NCI-H226 (cell line): ENCODE data around the gene NRF1.
"Not testable (repeated sequence)": the region's sequence is repeated elsewhere in the genome, so short reads cannot be mapped to it uniquely, and the experiment has no call there.

Experiments
- DNase-seq: peaks from one replicate; pipeline ENCODE4 v3.0.0-alpha.2; 2015

The NRF1 gene

GRCh38 chr7:129611246-129612111, at the start of gene NRF1:
TSS of gene NRF1 (plus strand) at chr7:129611720. CDS start at chr7:129657352, 45,632 bp downstream.
- DNase-seq, result peak; percentile 89

GRCh38 chr7:129566323-129566722, 45.2 kb upstream of the NRF1 start:
- DNase-seq, result not testable (repeated sequence)

- DNase-seq, result no peak
Measured at GRCh38 chr7:129567377-129567776, 44.1 kb upstream of the NRF1 start.

- no peak for DNase-seq
Measured at GRCh38 chr7:129568240-129568639, 43.3 kb upstream of the NRF1 start.

GRCh38 chr7:129569326-129569725, 42.2 kb upstream of the NRF1 start:
- DNase-seq, result no peak

- DNase-seq, result peak; percentile 91
Measured at GRCh38 chr7:129569811-129570215, 41.7 kb upstream of the NRF1 start.

- DNase-seq, result no peak
Measured at GRCh38 chr7:129571201-129571600, 40.3 kb upstream of the NRF1 start.

- no peak for DNase-seq
Measured at GRCh38 chr7:129572205-129572604, 39.3 kb upstream of the NRF1 start.

- DNase-seq, result peak; percentile 62
Measured at GRCh38 chr7:129574487-129574886, 37.0 kb upstream of the NRF1 start.

- DNase-seq, result no peak
Measured at GRCh38 chr7:129575699-129576098, 35.8 kb upstream of the NRF1 start.

GRCh38 chr7:129576138-129576537, 35.4 kb upstream of the NRF1 start:
- DNase-seq, result no peak

GRCh38 chr7:129578829-129579228, 32.7 kb upstream of the NRF1 start:
- DNase-seq, result no peak

- not testable (repeated sequence) for DNase-seq
Measured at GRCh38 chr7:129586179-129586578, 25.3 kb upstream of the NRF1 start.

- DNase-seq, result no peak
Measured at GRCh38 chr7:129588268-129588667, 23.3 kb upstream of the NRF1 start.

GRCh38 chr7:129591868-129592267, 19.7 kb upstream of the NRF1 start:
- peak; percentile 39 for DNase-seq

GRCh38 chr7:129596386-129596785, 15.1 kb upstream of the NRF1 start:
- DNase-seq, result not testable (repeated sequence)

GRCh38 chr7:129597672-129598071, 13.8 kb upstream of the NRF1 start:
- no peak for DNase-seq

- DNase-seq, result no peak
Measured at GRCh38 chr7:129599174-129599573, 12.3 kb upstream of the NRF1 start.

GRCh38 chr7:129603594-129603993, 7.9 kb upstream of the NRF1 start:
- DNase-seq, result not testable (repeated sequence)

GRCh38 chr7:129604021-129604420, 7.5 kb upstream of the NRF1 start:
- DNase-seq, result not testable (repeated sequence)

- no peak for DNase-seq
Measured at GRCh38 chr7:129604713-129605437, 6.6 kb upstream of the NRF1 start.

GRCh38 chr7:129605960-129606614, 5.4 kb upstream of the NRF1 start:
- DNase-seq, result no peak

GRCh38 chr7:129606803-129607202, 4.7 kb upstream of the NRF1 start:
- no peak for DNase-seq
